Adipocyte (in vitro differentiated cells): ENCODE results near the gene SCUBE3.
A peak's percentile ranks its signal among the peaks of the same experiment; 100 is the strongest.

Source experiments
- DNase-seq: peaks from one replicate; pipeline ENCODE4 v3.0.0-alpha.2; 2015; ENCODE audit warnings: low read depth
- H3K27me3 ChIP-seq: replicated peaks from 2 replicates; pipeline ENCODE4 v1.7.0; 2013; ENCODE audit warnings: mild to moderate bottlenecking, low read length, moderate library complexity; ENCODE audit not compliant: control insufficient read depth, insufficient read depth
- H3K36me3 ChIP-seq: 2 replicates; pipeline ENCODE4 v1.7.0; 2013; ENCODE audit warnings: low read length, mild to moderate bottlenecking, moderate library complexity; ENCODE audit not compliant: control insufficient read depth, insufficient read depth, severe bottlenecking
- H3K4me1 ChIP-seq: 2 replicates; pipeline ENCODE4 v1.7.0; 2013; ENCODE audit warnings: mild to moderate bottlenecking, low read length, moderate library complexity; ENCODE audit not compliant: control insufficient read depth, insufficient read depth
- H3K4me3 ChIP-seq: 2 replicates; pipeline ENCODE4 v1.7.0; 2013; ENCODE audit warnings: mild to moderate bottlenecking, low read length, moderate library complexity
- H3K9ac ChIP-seq: 2 replicates; pipeline ENCODE4 v1.7.0; 2013; ENCODE audit warnings: mild to moderate bottlenecking, low read length, moderate library complexity
- H3K9me3 ChIP-seq: 2 replicates; pipeline ENCODE4 v1.7.0; 2013; ENCODE audit warnings: mild to moderate bottlenecking, low read length, moderate library complexity; ENCODE audit not compliant: control insufficient read depth

SCUBE3 gene

GRCh38 chr6:35181933-35182612, 31.7 kb upstream of the SCUBE3 start:
- H3K9me3 ChIP-seq = no peaks in the 10 kb centered on the region
- H3K9ac ChIP-seq = peak overlapping the region; percentile 79
- H3K4me3 ChIP-seq = peak overlapping the region; percentile 60
- no peaks in the 10 kb centered on the region for H3K27me3 ChIP-seq
- peaks cover 82% of the 10 kb centered on the region for H3K4me1 ChIP-seq
- DNase-seq = peak; percentile 79
- H3K36me3 ChIP-seq = no peaks in the 10 kb centered on the region

GRCh38 chr6:35183281-35183680, 30.5 kb upstream of the SCUBE3 start:
- no peaks in the 10 kb centered on the region for H3K36me3 ChIP-seq
- H3K4me1 ChIP-seq = peaks cover 73% of the 10 kb centered on the region
- no peaks in the 10 kb centered on the region for H3K27me3 ChIP-seq

GRCh38 chr6:35183935-35184334, 29.8 kb upstream of the SCUBE3 start:
- Histone ChIP-seq H3K27me3 (no peaks in the 10 kb centered on the region), H3K4me3 (no peak overlapping the region), H3K9me3 (no peaks in the 10 kb centered on the region), H3K4me1 (peaks cover 67% of the 10 kb centered on the region), H3K36me3 (no peaks in the 10 kb centered on the region), H3K9ac (peak overlapping the region; percentile 50)
- DNase-seq = no peak

More at GRCh38 chr6:35183281-35183680, 30.5 kb upstream of the SCUBE3 start:
- Histone ChIP-seq H3K9me3 (no peaks in the 10 kb centered on the region), H3K9ac (peak overlapping the region; percentile 50), H3K4me3 (no peak overlapping the region)
- DNase-seq = no peak

DNA sequence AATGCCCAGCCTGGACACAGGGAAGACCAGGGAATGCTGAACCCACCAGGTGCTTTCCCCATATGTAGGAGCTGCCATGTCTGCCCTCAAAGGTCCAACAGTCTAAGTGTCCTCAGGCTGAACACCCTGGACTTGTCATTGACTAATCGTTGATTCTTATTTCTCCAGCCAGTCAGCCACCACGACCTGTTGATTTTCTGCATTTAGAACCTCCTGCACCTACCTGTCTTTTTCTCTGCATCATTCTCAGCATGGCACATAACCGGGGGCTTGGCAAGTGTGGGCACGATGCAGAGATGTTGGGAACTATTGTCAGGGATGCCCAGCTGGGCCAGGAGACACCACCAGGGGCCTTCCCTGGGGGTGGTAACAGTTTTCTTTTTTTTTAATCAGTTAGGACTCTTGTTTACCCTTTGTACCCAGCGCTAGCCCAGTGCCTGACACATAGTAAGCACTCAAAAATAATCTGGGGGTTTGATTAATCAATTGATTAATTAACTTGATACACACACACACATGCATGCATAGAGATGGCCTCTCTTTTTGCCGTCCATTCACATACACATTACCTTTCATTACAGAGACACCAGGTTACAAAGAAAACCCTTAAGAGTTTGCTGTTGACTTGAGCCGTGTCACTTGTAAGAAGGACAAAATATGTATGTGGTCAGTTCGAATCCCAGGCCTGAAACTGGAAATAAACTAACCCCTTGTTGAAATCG, 29.0 kb upstream of the SCUBE3 start:
- H3K27me3 ChIP-seq = no peaks in the 10 kb centered on the region
- DNase-seq = no peak
- H3K9me3 ChIP-seq = no peaks in the 10 kb centered on the region
- no peaks in the 10 kb centered on the region for H3K36me3 ChIP-seq
- H3K4me3 ChIP-seq = no peak overlapping the region
- peaks cover 59% of the 10 kb centered on the region for H3K4me1 ChIP-seq
- peak overlapping the region; percentile 58 for H3K9ac ChIP-seq

GRCh38 chr6:35185302-35185681, 28.5 kb upstream of the SCUBE3 start:
- Histone ChIP-seq H3K4me1 (peaks cover 54% of the 10 kb centered on the region), H3K36me3 (no peaks in the 10 kb centered on the region), H3K9ac (peak overlapping the region; percentile 58), H3K27me3 (no peaks in the 10 kb centered on the region), H3K4me3 (no peak overlapping the region), H3K9me3 (no peaks in the 10 kb centered on the region)
- peak; percentile 58 for DNase-seq

DNA sequence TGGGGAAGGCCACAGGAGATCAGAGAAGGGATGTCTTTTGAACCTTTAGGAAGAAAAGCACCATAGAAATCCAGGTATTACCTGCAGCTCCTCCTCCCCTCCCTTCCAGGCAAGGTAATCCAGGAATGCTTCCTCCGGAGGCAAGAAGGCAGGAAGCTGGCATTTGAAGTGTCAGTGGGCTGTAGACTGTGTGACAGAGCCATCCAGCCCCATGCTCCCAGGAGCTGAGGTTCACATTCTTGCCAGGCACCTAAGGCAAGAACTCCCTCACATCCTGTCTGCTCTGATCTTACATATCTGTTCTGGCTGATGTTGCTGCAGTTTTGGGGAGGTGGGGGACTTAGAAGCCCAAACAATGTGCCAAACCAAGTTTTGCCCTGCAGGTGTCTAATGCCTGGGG, 27.8 kb upstream of the SCUBE3 start:
- H3K27me3 ChIP-seq = no peaks in the 10 kb centered on the region
- no peak for DNase-seq

GRCh38 chr6:35186571-35186970, 27.2 kb upstream of the SCUBE3 start:
- H3K27me3 ChIP-seq = no peaks in the 10 kb centered on the region
- peaks cover 41% of the 10 kb centered on the region for H3K4me1 ChIP-seq

More for the DNA sequence above, 27.8 kb upstream of the SCUBE3 start:
- Histone ChIP-seq H3K9me3 (no peaks in the 10 kb centered on the region), H3K9ac (peak overlapping the region; percentile 31), H3K4me1 (peaks cover 47% of the 10 kb centered on the region), H3K36me3 (no peaks in the 10 kb centered on the region), H3K4me3 (no peak overlapping the region)

DNA sequence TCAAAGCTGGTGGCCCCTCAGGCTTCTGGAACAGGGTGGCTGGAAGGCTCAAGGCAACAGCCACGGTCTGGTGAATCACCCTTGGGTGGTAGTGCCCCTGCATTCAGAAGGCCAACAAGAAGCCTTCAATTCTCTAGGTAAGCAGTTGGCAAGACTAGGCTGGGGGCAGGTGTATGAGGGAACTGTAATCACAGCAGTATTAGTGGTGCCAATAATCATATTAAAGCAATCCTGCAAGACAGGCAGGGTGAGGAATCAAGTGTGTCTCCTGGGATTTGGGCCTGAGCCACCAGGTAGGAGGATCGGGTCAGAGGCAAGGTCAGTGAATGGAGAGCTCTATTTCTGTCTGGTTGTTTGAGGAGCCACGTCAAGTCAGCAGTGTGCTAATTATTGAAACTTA, 24.9 kb upstream of the SCUBE3 start:
- no peak overlapping the region for H3K4me3 ChIP-seq
- DNase-seq = no peak
- H3K9me3 ChIP-seq = no peaks in the 10 kb centered on the region
- no peaks in the 10 kb centered on the region for H3K36me3 ChIP-seq
- H3K27me3 ChIP-seq = no peaks in the 10 kb centered on the region
- H3K4me1 ChIP-seq = peaks cover 24% of the 10 kb centered on the region
- H3K9ac ChIP-seq = no peak overlapping the region

More at GRCh38 chr6:35186571-35186970, 27.2 kb upstream of the SCUBE3 start:
- Histone ChIP-seq H3K9me3 (no peaks in the 10 kb centered on the region), H3K9ac (no peak overlapping the region), H3K36me3 (no peaks in the 10 kb centered on the region), H3K4me3 (no peak overlapping the region)
- no peak for DNase-seq

GRCh38 chr6:35190306-35190705, 23.4 kb upstream of the SCUBE3 start:
- Histone ChIP-seq H3K4me3 (no peak overlapping the region), H3K9ac (no peak overlapping the region), H3K27me3 (no peaks in the 10 kb centered on the region), H3K9me3 (no peaks in the 10 kb centered on the region), H3K4me1 (peaks cover 15% of the 10 kb centered on the region), H3K36me3 (no peaks in the 10 kb centered on the region)
- no peak for DNase-seq

GRCh38 chr6:35191889-35192288, 21.9 kb upstream of the SCUBE3 start:
- Histone ChIP-seq H3K4me3 (no peak overlapping the region), H3K9me3 (no peaks in the 10 kb centered on the region), H3K36me3 (no peaks in the 10 kb centered on the region), H3K27me3 (no peaks in the 10 kb centered on the region), H3K4me1 (peaks cover 8% of the 10 kb centered on the region), H3K9ac (no peak overlapping the region)
- no peak for DNase-seq

GRCh38 chr6:35192301-35192860, 21.4 kb upstream of the SCUBE3 start:
- no peaks in the 10 kb centered on the region for H3K27me3 ChIP-seq

More at GRCh38 chr6:35192301-35192860, 21.4 kb upstream of the SCUBE3 start:
- H3K4me3 ChIP-seq = no peak overlapping the region
- no peaks in the 10 kb centered on the region for H3K36me3 ChIP-seq
- no peak for DNase-seq
- H3K9me3 ChIP-seq = no peaks in the 10 kb centered on the region
- H3K4me1 ChIP-seq = peaks cover 8% of the 10 kb centered on the region
- no peak overlapping the region for H3K9ac ChIP-seq
